ENCODE measurements around the gene ATOSA.

Gene ATOSA

DNA sequence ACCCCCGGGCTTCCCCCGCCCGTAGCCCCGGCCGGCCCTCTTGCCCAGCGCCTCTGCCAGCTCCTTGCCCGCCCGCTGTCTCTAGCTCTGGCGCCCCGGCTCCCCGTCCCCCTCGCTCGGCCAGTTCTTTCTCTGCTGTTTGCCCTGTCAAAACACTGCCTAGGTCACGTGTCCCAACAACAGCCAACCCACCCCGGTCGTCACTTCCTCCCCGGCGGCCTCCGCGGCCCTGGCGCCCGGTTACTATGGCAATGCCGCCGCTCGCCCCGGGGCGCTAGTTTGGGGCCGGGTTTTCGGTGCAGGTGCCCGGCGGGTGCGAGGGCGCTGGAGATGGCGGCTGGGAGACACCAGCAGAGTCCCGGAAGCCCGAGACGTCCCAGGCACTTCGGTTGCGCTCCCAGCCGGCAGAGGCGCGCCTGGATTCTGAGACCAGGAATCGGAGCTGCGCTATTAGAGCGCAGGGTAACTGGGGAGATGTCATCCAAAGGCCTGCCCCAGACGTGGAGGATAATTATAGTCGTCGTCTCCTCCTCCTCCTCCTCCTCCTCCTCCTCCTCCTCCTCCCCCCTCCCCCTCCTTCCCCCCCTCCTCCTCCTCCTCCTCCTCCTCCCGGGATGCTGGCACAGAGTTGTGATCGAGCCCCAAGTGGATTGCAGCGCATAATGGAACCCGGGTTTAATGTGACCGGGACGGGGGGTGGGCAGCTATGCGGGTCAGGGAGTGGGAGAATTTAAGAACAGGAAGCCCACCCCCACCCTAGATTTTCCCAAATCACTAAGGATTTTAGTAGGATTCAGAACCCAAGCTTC lies at the start of gene ATOSA:
TSS of gene ATOSA (minus strand) at position 157 of the 809 bp plus-strand sequence. CDS start 1,367 bp downstream, outside the sequence.
- peak; percentile 75 for DNase-seq

DNA sequence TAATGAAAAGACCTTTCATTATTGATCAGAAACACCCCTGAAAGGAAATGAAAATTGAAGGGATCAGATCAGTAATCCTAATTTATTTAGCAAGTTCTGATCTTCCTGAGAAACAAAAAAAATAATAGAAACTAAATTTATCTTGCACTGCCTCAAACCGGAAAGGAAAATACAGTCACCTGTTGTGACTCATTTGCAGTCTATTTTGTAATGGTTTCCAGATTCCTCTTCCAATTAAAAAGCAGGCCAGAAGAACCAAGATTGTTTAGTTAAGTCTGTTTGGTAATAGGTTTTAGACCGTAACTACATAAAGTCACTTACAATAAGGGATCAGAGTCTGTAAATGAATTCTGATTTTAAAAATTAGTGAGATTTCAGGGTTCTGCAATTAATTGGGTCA lies 49.7 kb upstream of the ATOSA start:
- DNase-seq, result no peak

DNA sequence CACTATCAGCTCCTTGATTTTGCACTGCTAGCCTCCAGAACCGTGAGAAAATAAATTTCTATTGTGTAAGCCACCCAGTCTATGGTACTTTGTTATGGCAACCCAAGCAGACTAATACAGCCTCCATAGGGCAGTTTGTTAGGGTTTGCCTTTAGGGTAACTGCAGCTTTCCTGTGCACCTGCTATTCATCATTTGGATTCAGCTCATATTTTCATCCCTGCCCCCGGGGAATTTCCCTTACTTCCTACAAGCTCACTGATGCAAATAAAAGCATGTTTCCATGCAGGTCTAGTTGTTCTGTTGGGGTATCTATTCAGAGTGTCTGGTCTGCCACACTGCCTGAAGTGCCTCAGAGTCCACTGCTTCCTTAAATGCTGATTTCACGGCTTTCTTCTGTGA lies 48.6 kb upstream of the ATOSA start:
- DNase-seq, result no peak

DNA sequence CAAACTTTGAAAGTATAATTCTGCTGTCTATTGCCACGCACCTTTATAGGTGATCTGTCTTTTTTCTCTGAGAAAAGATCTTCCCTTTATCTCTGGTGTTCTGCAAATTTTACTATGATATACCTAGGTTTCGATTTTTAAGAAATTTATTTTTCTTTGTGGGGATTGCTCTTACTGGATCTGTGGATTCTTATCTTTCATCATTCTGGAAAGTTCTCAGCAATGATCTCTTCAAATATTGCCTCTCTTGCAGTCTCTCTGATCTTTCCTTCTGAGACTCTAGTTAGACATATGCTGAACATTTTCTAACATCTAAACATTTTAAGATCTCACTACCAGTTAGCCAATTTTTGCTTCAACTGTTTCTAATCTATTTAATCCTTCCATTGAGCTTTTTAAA lies 47.0 kb upstream of the ATOSA start:
- DNase-seq, result no peak

DNA sequence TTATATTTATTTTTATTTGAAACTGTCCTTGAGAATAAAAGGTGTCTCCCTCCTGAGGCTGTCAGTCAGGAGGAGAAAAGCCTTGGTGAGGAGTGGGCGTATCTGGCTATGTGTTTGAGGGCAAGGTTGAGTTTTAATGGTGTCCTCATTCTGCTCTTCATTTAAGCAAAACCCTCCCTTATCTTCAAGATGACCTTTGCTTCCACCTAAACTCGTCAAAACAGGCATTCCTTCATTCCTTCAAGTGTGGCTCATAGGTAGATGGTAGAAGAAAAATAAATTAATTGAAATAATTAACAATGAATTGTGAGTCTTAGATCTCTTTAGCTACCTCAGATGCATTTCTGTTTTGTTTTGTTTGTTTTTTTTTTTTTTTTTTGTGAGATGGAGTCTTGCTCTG lies 39.4 kb upstream of the ATOSA start:
- DNase-seq, result no peak

DNA sequence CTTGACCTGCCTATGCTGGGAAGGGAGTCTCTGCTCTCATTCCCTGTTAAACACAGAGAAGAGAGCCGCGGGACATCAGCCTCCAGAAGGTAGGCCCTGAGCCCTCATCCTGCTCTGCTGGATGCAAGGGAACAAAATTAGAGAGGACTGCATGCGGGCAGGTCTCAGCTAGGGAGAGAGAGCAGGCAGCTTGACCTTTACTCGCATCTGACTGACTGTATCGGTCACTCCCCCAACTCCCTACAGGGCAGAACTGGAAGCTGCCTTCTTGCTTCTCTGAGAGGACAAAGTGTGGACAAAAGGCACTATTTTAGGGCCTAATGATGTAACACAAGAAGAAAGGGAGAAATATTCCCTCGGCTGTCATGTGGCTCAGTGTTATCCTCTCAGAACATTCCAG lies 38.7 kb upstream of the ATOSA start:
- no peak for DNase-seq

GRCh38 chr15:52717481-52717880 lies 38.3 kb upstream of the ATOSA start:
- no peak for DNase-seq

- DNase-seq, result no peak
Measured at GRCh38 chr15:52716536-52716935, 37.3 kb upstream of the ATOSA start.

GRCh38 chr15:52715411-52715810 lies 36.2 kb upstream of the ATOSA start:
- DNase-seq, result no peak

DNA sequence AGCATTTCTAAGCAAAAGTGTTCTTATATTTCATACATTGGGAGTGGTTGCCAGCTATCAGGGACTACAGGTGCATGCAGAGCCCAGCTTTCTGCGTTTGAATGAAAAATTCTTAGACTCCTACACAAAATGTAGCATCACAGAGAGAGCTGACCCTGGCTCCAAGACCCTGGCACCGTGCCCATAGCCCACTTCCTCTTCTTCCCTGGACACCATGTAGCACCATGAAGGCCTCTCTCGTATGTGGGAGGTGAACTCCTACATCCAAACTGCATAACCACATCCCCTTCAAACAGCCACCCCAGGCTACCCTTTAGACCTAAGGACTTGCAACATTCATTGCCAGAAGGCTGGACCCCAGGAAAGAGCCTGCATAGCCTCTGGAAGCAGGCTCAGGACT lies 35.8 kb upstream of the ATOSA start:
- no peak for DNase-seq

DNA sequence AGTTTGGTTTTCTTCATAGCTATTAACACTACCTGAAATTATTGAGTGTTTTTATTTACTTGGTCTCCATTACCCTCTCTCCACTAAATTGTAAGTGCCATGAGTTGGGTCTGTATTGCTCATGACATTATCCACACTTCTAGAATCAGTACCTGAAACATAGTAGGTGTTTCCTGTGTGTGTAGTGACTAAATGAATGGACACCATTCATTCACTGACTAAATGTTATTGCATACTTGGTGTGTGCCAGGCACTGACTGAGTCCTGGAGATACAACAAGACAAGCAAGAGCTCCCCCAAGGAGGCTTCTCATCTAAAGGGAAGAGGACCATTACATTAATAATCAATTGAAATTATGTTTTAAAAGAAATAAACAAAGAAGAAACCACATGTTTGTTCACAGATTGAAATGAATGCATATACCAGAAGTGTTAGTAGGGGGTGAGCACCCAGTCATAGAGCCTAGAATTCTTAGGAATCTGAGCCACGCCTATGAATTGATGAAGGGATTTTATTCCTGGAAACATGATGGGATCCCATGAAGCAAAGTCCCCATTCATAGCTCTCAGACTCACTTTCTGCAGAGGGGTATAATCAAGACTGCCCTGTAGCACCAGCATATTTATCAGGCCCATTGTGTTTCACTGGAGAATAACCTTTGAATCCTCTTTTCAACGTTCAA lies 31.7 kb upstream of the ATOSA start:
- DNase-seq, result no peak

DNA sequence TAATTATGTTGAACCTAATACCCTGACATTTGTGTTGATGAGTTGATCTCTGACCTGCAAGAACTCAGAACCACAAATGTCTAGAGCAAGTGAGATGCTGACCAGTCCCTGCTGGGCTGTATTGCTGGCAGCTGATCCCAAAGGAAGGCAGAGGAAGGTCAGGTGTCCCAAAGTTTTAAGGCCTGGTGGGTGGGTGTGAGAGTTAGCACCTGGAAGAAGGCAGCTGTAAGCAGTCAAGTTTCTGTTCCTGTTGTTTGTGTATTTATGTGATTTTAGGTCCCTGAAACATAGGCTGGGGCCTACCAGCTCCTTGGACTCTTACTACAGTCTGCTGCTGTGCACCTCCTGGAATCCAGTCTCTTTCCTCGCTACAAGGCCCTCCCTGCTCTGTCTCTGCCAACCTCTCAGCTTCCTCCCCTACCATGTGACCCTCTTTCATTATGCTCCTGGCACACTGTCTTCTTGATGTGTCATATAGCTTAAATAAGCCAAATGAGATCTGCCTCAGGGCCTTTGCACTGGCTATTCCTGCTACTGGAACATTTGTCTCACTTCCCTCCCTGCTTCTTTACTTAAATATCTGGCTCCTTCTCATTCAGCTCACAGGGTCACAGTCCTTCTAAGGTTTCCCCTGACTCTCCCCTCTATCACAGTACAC lies 31.0 kb upstream of the ATOSA start:
- DNase-seq, result no peak

- no peak for DNase-seq
Measured at GRCh38 chr15:52709187-52709981, 30.2 kb upstream of the ATOSA start.

DNA sequence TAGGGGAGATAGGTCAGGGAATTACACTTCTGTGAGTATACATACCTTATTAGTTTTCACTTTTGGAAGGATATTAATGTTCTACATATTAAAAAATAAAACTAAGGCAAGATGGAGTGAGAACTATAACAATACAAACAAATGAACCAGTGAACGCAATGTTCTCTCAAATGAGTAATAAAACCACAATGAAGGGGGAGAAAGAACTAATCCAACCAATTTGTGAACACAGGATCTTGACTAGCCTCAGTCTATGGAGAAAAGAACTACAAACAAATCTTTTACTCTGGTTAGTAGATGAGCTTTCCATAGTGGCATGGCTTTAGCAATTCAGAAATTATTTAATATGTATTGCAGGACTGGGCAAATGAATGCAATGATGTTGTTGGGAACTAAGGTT lies 26.9 kb upstream of the ATOSA start:
- DNase-seq, result no peak

DNA sequence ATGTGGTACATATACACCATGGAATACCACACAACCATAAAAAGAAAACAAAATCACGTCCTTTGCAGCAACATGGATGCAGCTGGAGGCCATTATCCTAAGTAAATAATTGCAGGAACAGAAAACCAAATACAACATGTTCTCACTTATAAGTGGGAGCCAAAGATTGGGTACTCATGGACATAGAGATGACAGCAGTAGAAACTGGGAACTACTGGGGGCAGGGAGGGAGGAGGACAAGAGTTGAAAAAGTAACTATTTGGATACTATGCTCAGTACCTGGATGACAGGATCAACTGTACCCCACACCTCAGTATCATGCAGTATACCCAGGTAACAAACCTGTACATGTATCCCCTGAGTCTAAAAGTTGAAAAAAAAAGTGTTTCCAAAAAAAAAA lies 23.2 kb upstream of the ATOSA start:
- DNase-seq, result no peak

GRCh38 chr15:52699457-52699856 lies 20.3 kb upstream of the ATOSA start:
- no peak for DNase-seq

- no peak for DNase-seq
Measured at GRCh38 chr15:52698514-52698913, 19.3 kb upstream of the ATOSA start.

DNA sequence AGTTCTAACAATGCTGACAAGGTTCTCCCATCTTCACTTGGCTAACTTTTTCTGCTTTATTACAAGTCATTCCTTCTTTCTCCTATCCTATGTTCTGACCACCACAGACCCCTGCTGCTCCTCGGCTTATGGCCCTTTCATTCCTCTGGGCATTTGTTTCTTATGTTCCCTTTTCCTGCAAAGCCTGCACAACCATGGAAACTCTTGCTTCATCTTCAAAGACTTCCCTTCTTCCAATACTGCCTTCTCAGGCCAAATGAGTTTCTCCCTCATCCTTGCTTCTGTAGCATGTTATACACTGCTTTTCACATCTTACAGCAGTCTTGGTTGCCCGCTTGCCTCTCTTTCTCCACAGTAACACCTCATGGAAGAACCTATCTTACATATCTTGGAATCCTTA lies 17.9 kb upstream of the ATOSA start:
- DNase-seq, result no peak

- DNase-seq, result no peak
Measured at GRCh38 chr15:52695154-52695553, 16.0 kb upstream of the ATOSA start.

- DNase-seq, result no peak
Measured at GRCh38 chr15:52689562-52689961, 10.4 kb upstream of the ATOSA start.

GRCh38 chr15:52683580-52683979 lies 4.4 kb upstream of the ATOSA start:
- no peak for DNase-seq

GRCh38 chr15:52682781-52683180 lies 3.6 kb upstream of the ATOSA start:
- DNase-seq, result no peak

- DNase-seq, result no peak
Measured at GRCh38 chr15:52682200-52682599, 3.0 kb upstream of the ATOSA start.
